ENCODE data around the gene RPS6KA5. TPM values are rescaled to one million over a fixed set of nuclear protein-coding genes. Genes with fewer than 3 reads are reported as not detected.
"Not testable (repeated sequence)": the region's sequence is repeated elsewhere in the genome, so short reads cannot be mapped to it uniquely, and the experiment has no call there.

RPS6KA5 gene
- polyA plus RNA-seq, 1 experiment, result 0.22 TPM

DNA sequence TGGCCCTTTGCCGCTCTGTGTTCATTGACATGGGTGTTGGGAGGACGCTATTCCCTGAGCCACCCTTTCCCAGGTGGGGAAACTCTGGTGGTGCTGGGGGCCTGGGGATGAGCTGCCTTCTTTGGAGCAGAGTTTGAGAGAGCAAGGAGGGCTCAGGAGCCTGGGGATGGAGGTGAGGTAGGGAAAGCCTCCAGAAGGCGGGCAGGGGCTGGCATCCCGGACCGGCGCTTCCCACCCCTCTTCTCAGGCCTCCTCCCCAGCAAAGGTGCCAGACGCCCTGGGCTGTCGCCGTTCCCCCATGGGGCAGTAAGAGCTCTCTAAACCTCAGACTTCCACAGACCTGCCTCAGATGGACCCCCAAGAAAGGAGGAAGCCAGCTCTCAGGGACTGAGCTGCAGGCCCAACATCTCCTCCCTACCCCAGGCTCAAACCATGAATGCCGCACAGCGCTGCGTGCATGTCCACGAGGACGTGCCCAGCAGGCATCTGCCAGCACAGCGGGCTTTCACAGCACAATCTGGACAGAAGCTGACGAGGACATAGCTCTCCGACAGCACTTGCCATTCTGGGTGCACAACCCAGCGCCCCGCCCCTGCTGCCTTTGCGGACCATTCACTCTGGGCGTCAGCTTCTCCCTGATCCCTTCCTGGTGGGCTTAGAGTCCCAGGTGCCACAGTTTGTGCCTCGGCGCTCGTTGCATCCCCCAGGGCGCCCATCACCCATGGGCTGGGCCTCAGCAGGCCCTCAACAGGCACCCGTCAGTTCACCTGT, 229.3 kb downstream of the RPS6KA5 start:
- Histone ChIP-seq H3K4me3 (ENCODE audit: low read depth, low read length) (no peak overlapping the region), H3K27me3 (ENCODE audit: control insufficient read depth, insufficient read depth, low read length) (no peaks in the 10 kb centered on the region; the same call in 1 of the 2 replicates), H3K36me3 (ENCODE audit: control insufficient read depth, insufficient read depth, low read length) (no peaks in the 10 kb centered on the region)
- TF ChIP-seq, protein P1, sequence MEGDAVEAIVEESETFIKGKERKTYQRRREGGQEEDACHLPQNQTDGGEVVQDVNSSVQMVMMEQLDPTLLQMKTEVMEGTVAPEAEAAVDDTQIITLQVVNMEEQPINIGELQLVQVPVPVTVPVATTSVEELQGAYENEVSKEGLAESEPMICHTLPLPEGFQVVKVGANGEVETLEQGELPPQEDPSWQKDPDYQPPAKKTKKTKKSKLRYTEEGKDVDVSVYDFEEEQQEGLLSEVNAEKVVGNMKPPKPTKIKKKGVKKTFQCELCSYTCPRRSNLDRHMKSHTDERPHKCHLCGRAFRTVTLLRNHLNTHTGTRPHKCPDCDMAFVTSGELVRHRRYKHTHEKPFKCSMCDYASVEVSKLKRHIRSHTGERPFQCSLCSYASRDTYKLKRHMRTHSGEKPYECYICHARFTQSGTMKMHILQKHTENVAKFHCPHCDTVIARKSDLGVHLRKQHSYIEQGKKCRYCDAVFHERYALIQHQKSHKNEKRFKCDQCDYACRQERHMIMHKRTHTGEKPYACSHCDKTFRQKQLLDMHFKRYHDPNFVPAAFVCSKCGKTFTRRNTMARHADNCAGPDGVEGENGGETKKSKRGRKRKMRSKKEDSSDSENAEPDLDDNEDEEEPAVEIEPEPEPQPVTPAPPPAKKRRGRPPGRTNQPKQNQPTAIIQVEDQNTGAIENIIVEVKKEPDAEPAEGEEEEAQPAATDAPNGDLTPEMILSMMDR (IDR thresholded peaks at IDR 0.05; ENCODE audit: insufficient read depth, low read depth, low read length), result no peak
- POLR2A ChIA-PET, result no interaction called here
- CTCF ChIA-PET, result no interaction called here
- DNase-seq (ENCODE audit: low read depth), result no peak

DNA sequence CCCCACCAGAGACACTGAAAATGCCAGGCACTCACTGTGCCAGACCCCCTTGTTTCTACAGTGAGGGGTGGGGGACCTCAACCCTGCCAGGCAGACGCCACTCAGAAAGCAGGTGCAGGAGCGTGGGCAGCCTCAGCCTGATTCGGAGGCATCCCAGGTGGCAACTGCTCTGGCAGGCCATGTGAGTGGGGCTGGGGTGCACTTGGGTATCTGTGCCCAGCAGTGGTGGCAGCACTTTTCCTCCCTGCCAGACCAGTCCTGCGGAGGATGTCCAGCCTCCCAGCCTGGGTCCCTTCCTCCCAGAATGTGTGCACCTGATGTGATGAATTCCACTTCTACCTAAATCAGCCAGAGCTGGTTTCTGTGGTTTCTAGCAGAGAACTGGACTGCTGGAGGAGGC, 230.8 kb downstream of the RPS6KA5 start:
- TF ChIP-seq, protein P1 (IDR thresholded peaks at IDR 0.05; ENCODE audit: insufficient read depth, low read depth, low read length), result no peak
- Histone ChIP-seq H3K4me3 (ENCODE audit: low read depth, low read length) (no peak overlapping the region), H3K27me3 (ENCODE audit: control insufficient read depth, insufficient read depth, low read length) (no peaks in the 10 kb centered on the region; the same call in 1 of the 2 replicates), H3K36me3 (ENCODE audit: control insufficient read depth, insufficient read depth, low read length) (no peaks in the 10 kb centered on the region)
- ChIA-PET POLR2A (no interaction called here), CTCF (no interaction called here)
- no peak for DNase-seq (ENCODE audit: low read depth)

DNA sequence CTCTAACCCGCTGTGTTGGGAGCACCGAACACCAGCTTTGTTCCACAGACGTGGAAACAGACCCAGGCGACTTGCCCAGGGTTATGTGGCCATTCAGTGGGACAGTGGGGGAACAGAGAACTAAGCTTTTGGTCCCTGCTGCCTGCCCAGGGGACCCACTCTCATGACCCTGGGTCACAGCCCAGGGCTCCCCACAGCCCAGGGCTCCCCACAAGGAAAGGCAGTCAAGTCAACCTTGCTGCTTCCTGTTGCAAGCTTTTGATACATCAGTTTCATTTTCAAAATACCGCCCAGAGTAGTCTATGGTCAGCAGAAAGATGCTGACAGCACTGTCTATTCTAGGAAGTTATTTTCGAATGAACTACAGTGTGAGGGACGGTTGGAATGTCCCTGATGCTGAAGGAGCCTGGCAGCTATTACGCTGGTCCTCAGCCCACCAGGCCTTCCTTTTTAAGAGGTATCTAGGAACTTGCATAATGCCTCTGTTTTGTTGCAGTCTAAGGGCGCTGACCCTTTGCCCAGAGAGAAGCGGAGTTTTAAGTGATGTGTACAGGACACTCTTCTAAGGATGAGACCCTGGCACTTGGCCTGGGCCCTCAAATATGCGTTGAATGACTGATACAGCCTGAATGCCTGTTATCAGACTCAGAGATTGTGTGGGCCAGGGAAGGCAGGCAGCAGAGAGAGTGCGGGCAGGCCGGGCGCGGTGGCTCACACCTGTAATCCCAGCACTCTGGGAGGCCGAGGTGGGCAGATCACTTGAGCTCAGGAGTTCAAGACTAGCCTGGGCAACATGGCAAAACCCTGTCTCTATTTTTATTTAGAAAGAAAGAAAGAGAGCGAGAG, 231.6 kb downstream of the RPS6KA5 start:
- H3K4me3 ChIP-seq (ENCODE audit: low read depth, low read length), result no peak overlapping the region
- CTCF ChIA-PET, result interaction anchor here (2.0 kb wide), 1 partner anchor 11 kb away, joined by 5 read pairs; no protein-coding TSS in a partner anchor
- H3K36me3 ChIP-seq (ENCODE audit: control insufficient read depth, insufficient read depth, low read length), result no peaks in the 10 kb centered on the region
- DNase-seq (ENCODE audit: low read depth), result no peak
- POLR2A ChIA-PET, result no interaction called here
- no peaks in the 10 kb centered on the region; the same call in 1 of the 2 replicates for H3K27me3 ChIP-seq (ENCODE audit: control insufficient read depth, insufficient read depth, low read length)
- TF ChIP-seq, protein P1 (IDR thresholded peaks at IDR 0.05; ENCODE audit: insufficient read depth, low read depth, low read length), result no peak

DNA sequence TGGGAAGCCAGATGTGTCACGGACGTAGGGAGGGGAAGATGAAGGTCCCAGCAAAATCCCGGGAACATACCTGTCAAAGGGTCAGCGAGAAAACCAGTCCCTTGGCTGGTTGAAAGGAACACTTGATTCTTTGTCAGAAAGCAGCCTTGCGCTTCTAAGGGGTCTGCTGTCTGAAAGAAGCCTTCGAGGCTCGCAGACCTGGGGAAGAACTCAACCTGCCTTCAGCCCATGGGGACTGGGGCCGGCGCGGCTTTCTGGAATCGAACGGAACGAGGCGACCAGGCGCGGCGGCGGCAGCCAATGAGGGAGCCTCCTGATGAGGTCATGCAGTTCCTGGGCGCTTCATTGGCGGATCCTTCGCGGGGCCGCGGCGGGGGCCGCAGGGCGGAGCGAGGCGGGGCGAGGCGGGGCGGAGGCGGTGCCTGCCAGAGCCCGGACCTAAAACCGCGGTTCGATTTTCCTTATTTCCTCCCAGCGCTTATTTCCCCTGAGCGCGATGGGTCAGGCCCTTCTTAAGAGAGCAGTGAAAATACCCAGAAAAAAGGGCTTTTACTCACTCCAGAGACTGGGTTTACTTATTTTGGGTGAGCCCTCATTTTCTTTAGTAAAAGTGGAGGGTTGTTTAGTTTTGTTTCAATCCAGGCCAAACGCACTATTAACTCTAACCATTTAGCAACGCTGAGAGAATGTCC, 232.4 kb downstream of the RPS6KA5 start:
- ChIA-PET CTCF (interaction anchor here (2.0 kb wide), 1 partner anchor 10 kb away, joined by 5 read pairs; no protein-coding TSS in a partner anchor), POLR2A (no interaction called here)
- Histone ChIP-seq H3K4me3 (ENCODE audit: low read depth, low read length) (peak overlapping the region; percentile 34), H3K27me3 (ENCODE audit: control insufficient read depth, insufficient read depth, low read length) (no peaks in the 10 kb centered on the region; the same call in 1 of the 2 replicates), H3K36me3 (ENCODE audit: control insufficient read depth, insufficient read depth, low read length) (no peaks in the 10 kb centered on the region)
- TF ChIP-seq, protein P1 (IDR thresholded peaks at IDR 0.05; ENCODE audit: insufficient read depth, low read depth, low read length), result no peak
- peak; percentile 36 for DNase-seq (ENCODE audit: low read depth)

DNA sequence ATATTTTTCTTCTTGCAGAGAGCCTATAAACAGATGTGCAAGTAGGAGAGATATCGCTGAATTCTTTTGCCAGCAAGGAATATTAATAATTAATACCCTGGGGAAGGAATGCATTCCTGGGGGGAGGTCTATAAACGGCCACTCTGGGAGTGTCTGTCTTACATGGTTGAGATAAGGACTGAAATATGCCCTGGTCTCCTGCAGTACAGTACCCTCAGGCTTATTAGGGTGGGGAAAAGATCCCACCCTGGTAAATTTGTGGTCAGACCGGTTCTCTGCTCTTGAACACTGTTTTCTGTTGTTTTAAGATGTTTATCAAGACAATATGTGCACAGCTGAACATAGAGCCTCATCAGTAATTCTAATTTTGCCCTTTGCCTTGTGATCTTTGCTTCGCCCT, 236.9 kb downstream of the RPS6KA5 start:
- POLR2A ChIA-PET; CTCF ChIA-PET; DNase-seq (ENCODE audit: low read depth); H3K36me3 ChIP-seq (ENCODE audit: control insufficient read depth, insufficient read depth, low read length); H3K4me3 ChIP-seq (ENCODE audit: low read depth, low read length); H3K27me3 ChIP-seq (ENCODE audit: control insufficient read depth, insufficient read depth, low read length): not testable (repeated sequence)
